Neural progenitor cell (in vitro differentiated cells): ENCODE data around the gene ARHGAP15. TPM values are rescaled to one million over a fixed set of nuclear protein-coding genes. Genes with fewer than 3 reads are reported as not detected.

Source experiments
- DNase-seq: peaks from one replicate; pipeline ENCODE4 v3.0.0-alpha.2; 2016; ENCODE audit warnings: low spot score
- H2AFZ ChIP-seq: fragments of 200-600 bp; sonication (generic); replicated peaks from 2 replicates; pipeline ENCODE4 v1.6.1; 2016; ENCODE audit warnings: antibody characterized with exemption
- H3F3A ChIP-seq: fragments of 200-600 bp; sonication (generic); 2 replicates; pipeline ENCODE4 v1.6.1; 2016; ENCODE audit warnings: antibody characterized with exemption, low read depth
- H3K27ac ChIP-seq: fragments of 200-600 bp; sonication (generic); 2 replicates; pipeline ENCODE4 v1.5.1; 2016; ENCODE audit warnings: mild to moderate bottlenecking
- H3K27me3 ChIP-seq: fragments of 200-600 bp; sonication (generic); 2 replicates; pipeline ENCODE4 v1.6.1; 2016; ENCODE audit warnings: mild to moderate bottlenecking, moderate library complexity
- H3K36me3 ChIP-seq: fragments of 200-600 bp; sonication (generic); 2 replicates; pipeline ENCODE4 v1.5.1; 2016
- H3K4me1 ChIP-seq: fragments of 200-600 bp; sonication (generic); 2 replicates; pipeline ENCODE4 v1.6.1; 2016; ENCODE audit warnings: mixed run types
- H3K4me2 ChIP-seq: fragments of 200-600 bp; sonication (generic); 2 replicates; pipeline ENCODE4 v1.6.1; 2016
- H3K4me3 ChIP-seq: fragments of 200-600 bp; sonication (generic); 2 replicates; pipeline ENCODE4 v1.5.1; 2016
- H3K79me2 ChIP-seq: fragments of 200-600 bp; sonication (generic); 2 replicates; pipeline ENCODE4 v1.6.1; 2016; ENCODE audit warnings: low read depth
- H3K9ac ChIP-seq: fragments of 200-600 bp; sonication (generic); 2 replicates; pipeline ENCODE4 v1.6.1; 2016
- H3K9me3 ChIP-seq: fragments of 200-600 bp; sonication (generic); 2 replicates; pipeline ENCODE4 v1.5.1; 2016; ENCODE audit warnings: low read depth
- H4K20me1 ChIP-seq: fragments of 200-600 bp; sonication (generic); 2 replicates; pipeline ENCODE4 v1.6.1; 2016; ENCODE audit warnings: low read depth
- H3K27ac Mint-ChIP-seq: 3 replicates; pipeline ENCODE4 v1.8.0; 2021; ENCODE audit warnings: mixed read lengths
- H3K27me3 Mint-ChIP-seq: 2 replicates; pipeline ENCODE4 v1.8.0; 2022; ENCODE audit warnings: low read depth, mild to moderate bottlenecking, inconsistent platforms, moderate library complexity, mixed read lengths; ENCODE audit not compliant: insufficient read depth
- H3K36me3 Mint-ChIP-seq: 3 replicates; pipeline ENCODE4 v1.8.0; 2021; ENCODE audit warnings: mixed read lengths
- H3K4me1 Mint-ChIP-seq: 3 replicates; pipeline ENCODE4 v1.8.0; 2021; ENCODE audit warnings: mixed read lengths
- H3K4me3 Mint-ChIP-seq: 3 replicates; pipeline ENCODE4 v1.8.0; 2021; ENCODE audit warnings: mild to moderate bottlenecking, moderate library complexity, mixed read lengths
- H3K9me3 Mint-ChIP-seq: 3 replicates; pipeline ENCODE4 v1.8.0; 2020; ENCODE audit warnings: mixed read lengths
- CTCF ChIP-seq: fragments of 200-600 bp; sonication (generic); IDR thresholded peaks from 2 replicates; pipeline ENCODE4 v1.5.1; 2017; ENCODE audit warnings: antibody characterized with exemption, mild to moderate bottlenecking
- EZH2 ChIP-seq: fragments of 200-600 bp; sonication (generic); IDR thresholded peaks from 2 replicates; pipeline ENCODE4 v1.6.1; 2017; ENCODE audit warnings: antibody characterized with exemption, mild to moderate bottlenecking, moderate library complexity
- EZH2phosphoT487 ChIP-seq: fragments of 200-600 bp; sonication (generic); IDR thresholded peaks from 2 replicates; pipeline ENCODE4 v1.6.1; 2017; ENCODE audit warnings: antibody characterized with exemption
- total RNA-seq: library from RNA; depleted of rRNA; stranded (reverse); fragments of >200 nt; gene quantifications from 2 replicates; pipeline ENCODE4 v1.2.3, GENCODE V29; 2015; ENCODE audit warnings: low replicate concordance

Gene ARHGAP15
- total RNA-seq, 1 donor from 2014 or later: 5.9 TPM

- Histone ChIP-seq H3K79me2 (no peaks in the 10 kb centered on the region), H3K9me3 (no peaks in the 10 kb centered on the region), H3K27ac (no peak overlapping the region), H3K4me1 (no peaks in the 10 kb centered on the region), H3F3A (no peaks in the 10 kb centered on the region), H3K4me2 (no peak overlapping the region), H2AFZ (no peak overlapping the region), H3K36me3 (no peaks in the 10 kb centered on the region), H3K9ac (no peak overlapping the region), H3K4me3 (no peak overlapping the region), H3K27me3 (no peaks in the 10 kb centered on the region), H4K20me1 (no peaks in the 10 kb centered on the region)
- TF ChIP-seq CTCF (no peak), EZH2 (no peak), EZH2phosphoT487 (no peak)
- Mint-ChIP-seq H3K4me3 (no peak overlapping the region), H3K27ac (no peak overlapping the region), H3K4me1 (no peaks in the 10 kb centered on the region), H3K36me3 (no peaks in the 10 kb centered on the region), H3K27me3 (peaks cover 2% of the 10 kb centered on the region), H3K9me3 (no peaks in the 10 kb centered on the region)
- DNase-seq: no peak
Measured at GRCh38 chr2:143705108-143705707, 576.0 kb downstream of the ARHGAP15 start.

GRCh38 chr2:143706354-143706753 is 577.1 kb downstream of the ARHGAP15 start:
- no peak overlapping the region for H3K4me3 ChIP-seq
- H3K36me3 ChIP-seq: peaks cover 4% of the 10 kb centered on the region
- peaks cover 4% of the 10 kb centered on the region for H3K9me3 ChIP-seq
- H3K4me2 ChIP-seq: no peak overlapping the region
- H3K27ac Mint-ChIP-seq: no peak overlapping the region
- H3F3A ChIP-seq: no peaks in the 10 kb centered on the region
- no peaks in the 10 kb centered on the region for H3K36me3 Mint-ChIP-seq
- no peaks in the 10 kb centered on the region for H3K27me3 ChIP-seq
- no peaks in the 10 kb centered on the region for H3K4me1 Mint-ChIP-seq
- H4K20me1 ChIP-seq: no peaks in the 10 kb centered on the region
- H3K27ac ChIP-seq: no peak overlapping the region
- TF ChIP-seq CTCF: no peak
- no peak for TF ChIP-seq EZH2phosphoT487
- no peak for TF ChIP-seq EZH2
- no peak overlapping the region for H3K9ac ChIP-seq
- no peaks in the 10 kb centered on the region for H3K79me2 ChIP-seq
- H2AFZ ChIP-seq: no peak overlapping the region
- H3K9me3 Mint-ChIP-seq: peaks cover 2% of the 10 kb centered on the region
- peaks cover 2% of the 10 kb centered on the region for H3K27me3 Mint-ChIP-seq
- no peak overlapping the region for H3K4me3 Mint-ChIP-seq
- no peaks in the 10 kb centered on the region for H3K4me1 ChIP-seq
- DNase-seq: no peak

GRCh38 chr2:143708682-143709081 is 579.5 kb downstream of the ARHGAP15 start:
- Histone ChIP-seq H3F3A (no peaks in the 10 kb centered on the region), H3K36me3 (peaks cover 4% of the 10 kb centered on the region), H3K9ac (no peak overlapping the region), H3K79me2 (no peaks in the 10 kb centered on the region), H2AFZ (peak overlapping the region; percentile 15), H3K4me3 (no peak overlapping the region), H4K20me1 (no peaks in the 10 kb centered on the region), H3K4me2 (no peak overlapping the region), H3K4me1 (no peaks in the 10 kb centered on the region), H3K9me3 (peaks cover 4% of the 10 kb centered on the region), H3K27me3 (no peaks in the 10 kb centered on the region), H3K27ac (no peak overlapping the region)
- no peak for DNase-seq
- TF ChIP-seq EZH2phosphoT487: no peak
- TF ChIP-seq CTCF: no peak
- no peak for TF ChIP-seq EZH2
- peaks cover 2% of the 10 kb centered on the region for H3K36me3 Mint-ChIP-seq
- peaks cover 2% of the 10 kb centered on the region for H3K27me3 Mint-ChIP-seq
- no peak overlapping the region for H3K27ac Mint-ChIP-seq
- H3K9me3 Mint-ChIP-seq: peaks cover 6% of the 10 kb centered on the region
- no peak overlapping the region for H3K4me3 Mint-ChIP-seq
- no peaks in the 10 kb centered on the region for H3K4me1 Mint-ChIP-seq
